Activated B cell treated with CpG ODN at 0.5 μM for 24 hours (primary cell): ENCODE measurements around the gene SLC43A3. TPM values are rescaled to one million over a fixed set of nuclear protein-coding genes. Genes with fewer than 3 reads are reported as not detected.

Experiments
- ATAC-seq: fragments of 200-7000 bp; cut with Tn5 transposase; one replicate; pipeline ENCODE4 v1.10.0; 2021; ENCODE audit warnings: low read depth, mild to moderate bottlenecking, moderate library complexity
- CTCF ChIA-PET: fragments of 350-600 bp; sonication (Branson Sonifier 250); formaldehyde crosslinking; loops from one replicate; lab custom pipeline; 2021; ENCODE audit warnings: antibody characterized with exemption; lab: Charles Lee
- POLR2A ChIA-PET: fragments of 350-600 bp; sonication (Branson Sonifier 250); formaldehyde crosslinking; loops from one replicate; lab custom pipeline; 2021; ENCODE audit warnings: antibody characterized with exemption; lab: Charles Lee
- DNase-seq: peaks from one replicate; pipeline ENCODE4 v3.0.0; 2022
- H3K27ac Mint-ChIP-seq: one replicate; pipeline ENCODE4 v1.8.0; 2020; ENCODE audit warnings: mixed read lengths
- H3K27me3 Mint-ChIP-seq: one replicate; pipeline ENCODE4 v1.8.0; 2021; ENCODE audit warnings: mixed read lengths
- H3K36me3 Mint-ChIP-seq: one replicate; pipeline ENCODE4 v1.8.0; 2021; ENCODE audit warnings: low read depth, mixed read lengths
- H3K4me1 Mint-ChIP-seq: one replicate; pipeline ENCODE4 v1.8.0; 2021; ENCODE audit warnings: mixed read lengths
- H3K4me3 Mint-ChIP-seq: one replicate; pipeline ENCODE4 v1.8.0; 2020; ENCODE audit warnings: mild to moderate bottlenecking, mixed read lengths
- H3K9me3 Mint-ChIP-seq: one replicate; pipeline ENCODE4 v1.8.0; 2020; ENCODE audit warnings: mixed read lengths
- CTCF ChIP-seq: fragments of 200-600 bp; IDR thresholded peaks from one replicate; pipeline ENCODE4 v1.8.0; 2022; ENCODE audit warnings: antibody characterized with exemption, mild to moderate bottlenecking
- intact Hi-C: fragments of 100-400 bp; cut with micrococcal nuclease; formaldehyde crosslinking; loops from one replicate; pipeline ENCODE4 v1.15.1; 2024
- total RNA-seq: library from RNA; stranded (reverse); gene quantifications from 2 replicates; pipeline ENCODE4 v1.2.3, GENCODE V29; 2022

The SLC43A3 gene
- total RNA-seq, 1 donor from 2014 or later, result 237 TPM

- Mint-ChIP-seq H3K27me3 (peaks cover 2% of the 10 kb centered on the region), H3K4me1 (no peaks in the 10 kb centered on the region), H3K4me3 (no peak overlapping the region), H3K9me3 (no peaks in the 10 kb centered on the region), H3K36me3 (no peaks in the 10 kb centered on the region), H3K27ac (no peak overlapping the region)
- no peak for TF ChIP-seq CTCF
- CTCF ChIA-PET, result interaction anchor here (2.3 kb wide), 1 partner anchor 11 kb away, joined by 7 read pairs; no protein-coding TSS in a partner anchor
- DNase-seq (no peak), ATAC-seq (no peak)
- intact Hi-C loops, result no loop called here
- POLR2A ChIA-PET, result no interaction called here
Observed at GRCh38 chr11:57468276-57468675, 41.4 kb upstream of the SLC43A3 start.

GRCh38 chr11:57467508-57468157, 40.7 kb upstream of the SLC43A3 start:
- no peak for TF ChIP-seq CTCF
- H3K4me1 Mint-ChIP-seq, result no peaks in the 10 kb centered on the region
- ATAC-seq (no peak), DNase-seq (no peak)
- ChIA-PET POLR2A (no interaction called here), CTCF (no interaction called here)
- intact Hi-C loops, result no loop called here
- no peak overlapping the region for H3K27ac Mint-ChIP-seq
- H3K9me3 Mint-ChIP-seq, result no peaks in the 10 kb centered on the region
- H3K36me3 Mint-ChIP-seq, result no peaks in the 10 kb centered on the region
- H3K4me3 Mint-ChIP-seq, result no peak overlapping the region
- no peaks in the 10 kb centered on the region for H3K27me3 Mint-ChIP-seq

GRCh38 chr11:57466680-57467079, 39.8 kb upstream of the SLC43A3 start:
- peaks cover under 1% of the 10 kb centered on the region for H3K27me3 Mint-ChIP-seq
- intact Hi-C loops, result no loop called here
- H3K4me1 Mint-ChIP-seq, result no peaks in the 10 kb centered on the region
- no peak overlapping the region for H3K27ac Mint-ChIP-seq
- no peaks in the 10 kb centered on the region for H3K9me3 Mint-ChIP-seq
- ChIA-PET CTCF (no interaction called here), POLR2A (interaction anchor here (1.2 kb wide), 1 partner anchor 10 kb away, joined by 4 read pairs; no protein-coding TSS in a partner anchor)
- DNase-seq, result no peak
- no peak overlapping the region for H3K4me3 Mint-ChIP-seq
- H3K36me3 Mint-ChIP-seq, result no peaks in the 10 kb centered on the region
- ATAC-seq, result no peak
- no peak for TF ChIP-seq CTCF

GRCh38 chr11:57464539-57465181, 37.7 kb upstream of the SLC43A3 start:
- DNase-seq (no peak), ATAC-seq (no peak)
- Mint-ChIP-seq H3K36me3 (no peaks in the 10 kb centered on the region), H3K27me3 (peaks cover 8% of the 10 kb centered on the region), H3K4me3 (no peak overlapping the region), H3K27ac (no peak overlapping the region), H3K9me3 (no peaks in the 10 kb centered on the region), H3K4me1 (peaks cover 8% of the 10 kb centered on the region)
- intact Hi-C loops, result no loop called here
- ChIA-PET POLR2A (no interaction called here), CTCF (interaction anchor here (1.4 kb wide), 1 partner anchor 62 kb away, joined by 3 read pairs; no protein-coding TSS in a partner anchor)
- TF ChIP-seq CTCF, result no peak
